IMR-90 (cell line): ENCODE results near the gene NT5C3A. TPM values are rescaled to one million over a fixed set of nuclear protein-coding genes. Genes with fewer than 3 reads are reported as not detected.

ENCODE experiments used
- ATAC-seq: fragments of 200-7000 bp; cut with Tn5 transposase; 2 replicates; pipeline ENCODE4 v1.9.1; 2020; ENCODE audit warnings: low read depth, mild to moderate bottlenecking, moderate library complexity
- BruUV-seq: library from RNA; stranded (reverse); fragments of 400-500 nt; replicated peaks from 2 replicates; lab custom pipeline; 2021; lab: Mats Ljungman, UMichigan
- CTCF ChIA-PET: fragments of 300-600 bp; formaldehyde crosslinking; extraction: SDS; loops from one replicate; lab custom pipeline; 2021; ENCODE audit warnings: antibody characterized with exemption; lab: Yijun Ruan, JAX
- POLR2A ChIA-PET: fragments of 300-600 bp; sonication (Branson Sonifier 250); formaldehyde crosslinking; loops from one replicate; lab custom pipeline; 2022; ENCODE audit warnings: antibody characterized with exemption; ENCODE audit not compliant: unreplicated experiment; lab: Charles Lee
- DNase-seq: peaks from one replicate; pipeline ENCODE4 v3.0.0; 2013
- H2AFZ ChIP-seq: replicated peaks from 2 replicates; pipeline ENCODE3; 2013; ENCODE audit warnings: low read length, mild to moderate bottlenecking; ENCODE audit not compliant: poor library complexity
- H2AK5ac ChIP-seq: 2 replicates; pipeline ENCODE4 v1.6.1; 2013; ENCODE audit warnings: low read depth, low read length, inconsistent platforms
- H2AK9ac ChIP-seq: replicated peaks from 2 replicates; pipeline ENCODE3; 2013; ENCODE audit warnings: mild to moderate bottlenecking, low read depth, low read length, moderate library complexity; ENCODE audit not compliant: poor library complexity
- H2BK120ac ChIP-seq: 2 replicates; pipeline ENCODE4 v1.6.1; 2013; ENCODE audit warnings: low read depth, low read length, inconsistent platforms
- H2BK15ac ChIP-seq: 3 replicates; pipeline ENCODE4 v1.6.1; 2013; ENCODE audit warnings: low read depth, low read length, inconsistent platforms
- H2BK20ac ChIP-seq: 2 replicates; pipeline ENCODE4 v1.6.1; 2013; ENCODE audit warnings: low read depth, mild to moderate bottlenecking, inconsistent platforms, low read length, moderate library complexity
- H2BK5ac ChIP-seq: 2 replicates; pipeline ENCODE4 v1.6.1; 2013; ENCODE audit warnings: mild to moderate bottlenecking, low read depth, low read length, inconsistent platforms; ENCODE audit not compliant: poor library complexity, severe bottlenecking
- H3K14ac ChIP-seq: replicated peaks from 2 replicates; pipeline ENCODE4 v1.6.1; 2013; ENCODE audit warnings: low read depth, low read length, inconsistent platforms
- H3K18ac ChIP-seq: 2 replicates; pipeline ENCODE4 v1.6.1; 2013; ENCODE audit warnings: low read depth, low read length, control low read depth
- H3K23ac ChIP-seq: 2 replicates; pipeline ENCODE4 v1.6.1; 2013; ENCODE audit warnings: low read depth, low read length, inconsistent platforms
- H3K27ac ChIP-seq: 2 replicates; pipeline ENCODE4 v1.5.1; 2013; ENCODE audit warnings: mild to moderate bottlenecking, control low read depth, low read length; ENCODE audit not compliant: insufficient read depth
- H3K27me3 ChIP-seq: 2 replicates; pipeline ENCODE4 v1.6.1; 2013; ENCODE audit warnings: low read length; ENCODE audit not compliant: control insufficient read depth, insufficient read depth
- H3K36me3 ChIP-seq: 2 replicates; pipeline ENCODE4 v1.6.1; 2013; ENCODE audit warnings: low read length, mixed read lengths; ENCODE audit not compliant: control insufficient read depth, insufficient read depth
- H3K4ac ChIP-seq: 2 replicates; pipeline ENCODE4 v1.6.1; 2013; ENCODE audit warnings: low read depth, low read length, inconsistent platforms
- H3K4me1 ChIP-seq: 2 replicates; pipeline ENCODE4 v1.6.1; 2013; ENCODE audit warnings: low read length, mixed read lengths; ENCODE audit not compliant: control insufficient read depth, insufficient read depth
- H3K4me2 ChIP-seq: 2 replicates; pipeline ENCODE4 v1.6.1; 2013; ENCODE audit warnings: low read depth, mild to moderate bottlenecking, control low read depth, low read length, moderate library complexity
- H3K4me3 ChIP-seq: 2 replicates; pipeline ENCODE4 v1.5.1; 2013; ENCODE audit warnings: low read depth, mild to moderate bottlenecking, control low read depth, low read length, moderate library complexity; ENCODE audit not compliant: insufficient read depth
- H3K56ac ChIP-seq: 2 replicates; pipeline ENCODE4 v1.6.1; 2013; ENCODE audit warnings: low read length, inconsistent platforms; ENCODE audit not compliant: insufficient read depth; ENCODE audit errors: extremely low read depth
- H3K79me1 ChIP-seq, 2 experiments: 2 replicates each; pipeline ENCODE4 v1.6.1; 2013; ENCODE audit warnings: low read length in 2 of 2, inconsistent platforms in 1 of 2, low read depth in 1 of 2
- H3K9ac ChIP-seq: 2 replicates; pipeline ENCODE4 v1.6.1; 2013; ENCODE audit warnings: low read depth, low read length, control low read depth
- H3K9me1 ChIP-seq: 2 replicates; pipeline ENCODE4 v1.6.1; 2013; ENCODE audit warnings: low read length, inconsistent platforms; ENCODE audit not compliant: insufficient read depth
- H3K9me3 ChIP-seq: 2 replicates; pipeline ENCODE4 v1.6.1; 2013; ENCODE audit warnings: low read length; ENCODE audit not compliant: control insufficient read depth, insufficient read depth
- H4K20me1 ChIP-seq: 2 replicates; pipeline ENCODE4 v1.6.1; 2013; ENCODE audit warnings: low read length, inconsistent platforms; ENCODE audit not compliant: insufficient read depth
- H4K5ac ChIP-seq: 2 replicates; pipeline ENCODE4 v1.6.1; 2013; ENCODE audit warnings: mild to moderate bottlenecking, low read depth, low read length, control low read depth
- H4K8ac ChIP-seq, 2 experiments: 2 replicates each; pipeline ENCODE4 v1.6.1; 2013; ENCODE audit warnings: low read depth in 2 of 2, low read length in 2 of 2, control low read depth in 1 of 2, inconsistent platforms in 1 of 2
- H4K91ac ChIP-seq: 2 replicates; pipeline ENCODE4 v1.6.1; 2013; ENCODE audit warnings: low read depth, low read length, inconsistent platforms; ENCODE audit not compliant: insufficient read depth
- BHLHE40 ChIP-seq: fragments of 150-350 bp; IDR thresholded peaks from 2 replicates; pipeline ENCODE4 v1.6.1; 2016; ENCODE audit warnings: mild to moderate bottlenecking, low read depth, low read length
- CEBPB ChIP-seq: IDR thresholded peaks from 2 replicates; pipeline ENCODE4 v1.6.1; 2012; ENCODE audit warnings: low read depth, low read length, improper control_type of control experiment
- ELK1 ChIP-seq: fragments of 150-350 bp; IDR thresholded peaks from 2 replicates; pipeline ENCODE4 v1.6.1; 2016; ENCODE audit warnings: low read depth, mild to moderate bottlenecking, low read length, moderate library complexity, borderline replicate concordance
- MXI1 ChIP-seq: IDR thresholded peaks from 2 replicates; pipeline ENCODE4 v1.6.1; 2012; ENCODE audit warnings: low read depth, mild to moderate bottlenecking, low read length, moderate library complexity, borderline replicate concordance
- NFE2L2 ChIP-seq: fragments of 150-350 bp; IDR thresholded peaks from 2 replicates; pipeline ENCODE4 v1.6.1; 2016; ENCODE audit warnings: low read depth, mild to moderate bottlenecking, low read length
- POLR2A ChIP-seq: IDR thresholded peaks from 2 replicates; pipeline ENCODE4 v1.6.1; 2012; ENCODE audit warnings: mild to moderate bottlenecking, low read depth, low read length
- RCOR1 ChIP-seq: IDR thresholded peaks from 2 replicates; pipeline ENCODE4 v1.6.1; 2012; ENCODE audit warnings: mild to moderate bottlenecking, low read length, improper control_type of control experiment; ENCODE audit not compliant: insufficient replicate concordance
- SMC3 ChIP-seq: fragments of 150-350 bp; IDR thresholded peaks from 2 replicates; pipeline ENCODE4 v1.6.1; 2016; ENCODE audit warnings: low read depth, mild to moderate bottlenecking, antibody characterized with exemption, low read length, moderate library complexity
- WGBS, 2 experiments: methylation state at CpG; one replicate each; pipeline versions ENCODE4 v1.1.5 to v1.1.7; 2013; ENCODE audit warnings: missing lambda C conversion rate in 2 of 2; ENCODE audit not compliant: insufficient read length in 1 of 2; ENCODE audit errors: extremely low coverage in 2 of 2; 5-methylcytosine and 5-hydroxymethylcytosine counted together
- dilution Hi-C: fragments of 300-500 bp; cut with HindIII; formaldehyde crosslinking; loops from one replicate; pipeline ENCODE4 v1.14.3; 2018; ENCODE audit warnings: low sequenced_read_pairs; ENCODE audit not compliant: unreplicated experiment
- in situ Hi-C: fragments of 300-500 bp; cut with MboI; formaldehyde crosslinking; loops from 3 replicates; pipeline ENCODE4 v1.14.3; 2019; ENCODE audit warnings: low sequenced_read_pairs, inconsistent platforms, mixed read lengths
- intact Hi-C: fragments of 100-400 bp; cut with micrococcal nuclease; formaldehyde crosslinking; loops from 2 replicates; pipeline ENCODE4 v1.10.0; 2022
- polyA plus RNA-seq, 3 experiments: library from polyadenylated mRNA; depleted of rRNA; stranded (reverse); fragments of >200 nt; gene quantifications; 2 replicates each; pipeline ENCODE4 v1.2.3, GENCODE V29; 2012; ENCODE audit warnings: low replicate concordance in 1 of 3
- total RNA-seq: library from RNA; depleted of rRNA; stranded (reverse); fragments of >200 nt; gene quantifications from 2 replicates; pipeline ENCODE4 v1.2.3, GENCODE V29; 2012

NT5C3A gene
- total and polyA plus RNA-seq, 2 of the 4 experiments (the other 2 are of a cell fraction), result 11.3 to 12.2 TPM

- CTCF ChIA-PET, result no interaction called here
- Histone ChIP-seq H3K9me3 (no peaks in the 10 kb centered on the region), H3K18ac (no peak overlapping the region), H3K4me2 (no peak overlapping the region), H3K9me1 (peaks cover 16% of the 10 kb centered on the region), H2AK9ac (no peak overlapping the region), H4K8ac (no peak overlapping the region), H3K4ac (no peak overlapping the region), H3K23ac (no peak overlapping the region), H3K36me3 (peaks cover 18% of the 10 kb centered on the region), H2BK15ac (no peak overlapping the region), H3K79me1 (peaks cover 0 to 10% of the 10 kb centered on the region in 2 experiments; a peak in 1 of 4 replicates), H3K9ac (no peak overlapping the region), H4K20me1 (no peaks in the 10 kb centered on the region), H2BK5ac (no peak overlapping the region), H2BK120ac (no peak overlapping the region), H4K5ac (no peak overlapping the region), H4K91ac (no peak overlapping the region), H3K4me1 (peaks cover 5% of the 10 kb centered on the region; the same call in 1 of the 2 replicates), H3K14ac (no peak overlapping the region), H2AFZ (no peak overlapping the region), H3K27ac (no peak overlapping the region), H2AK5ac (no peak overlapping the region), H3K4me3 (no peak overlapping the region), H3K56ac (no peak overlapping the region), H3K27me3 (no peaks in the 10 kb centered on the region), H2BK20ac (no peak overlapping the region)
- 92% methylated on average over 2 of the region's 4 CpGs; no CpG with 5 or more reads in 1 of the 2 experiments for WGBS, 2 experiments
- in situ Hi-C loops, result no loop called here
- dilution Hi-C loops, result no loop called here
- POLR2A ChIA-PET, result no interaction called here
- no TSS peak for BruUV-seq
- intact Hi-C loops, result no loop called here
- no peak for TF ChIP-seq NFE2L2
- no peak for TF ChIP-seq POLR2A
- no peak for TF ChIP-seq CEBPB
- TF ChIP-seq MXI1, result no peak
- TF ChIP-seq ELK1, result no peak
- no peak for TF ChIP-seq BHLHE40
- TF ChIP-seq SMC3, result no peak
- no peak for TF ChIP-seq RCOR1
- no peak for ATAC-seq
- no peak for DNase-seq
Observed at GRCh38 chr7:33093266-33093665, 30.7 kb upstream of the NT5C3A start.
